GM23338 (cell line): ENCODE data around the gene KLRC3. TPM values are rescaled to one million over a fixed set of nuclear protein-coding genes. Genes with fewer than 3 reads are reported as not detected.

Experiments
- ATAC-seq: fragments of 200-7000 bp; cut with Tn5 transposase; 3 replicates; pipeline ENCODE4 v1.9.1; 2020
- DNase-seq: peaks from one replicate; pipeline ENCODE4 v3.0.0-alpha.2; 2015; ENCODE audit warnings: low spot score
- H2AFZ ChIP-seq: fragments of 200-600 bp; sonication (generic); 2 replicates; pipeline ENCODE4 v1.8.0; 2016; ENCODE audit warnings: antibody characterized with exemption, mild to moderate bottlenecking, moderate library complexity
- H3F3A ChIP-seq: fragments of 200-600 bp; sonication (generic); replicated peaks from 2 replicates; pipeline ENCODE4 v1.8.0; 2017; ENCODE audit warnings: antibody characterized with exemption, mixed run types, low read depth
- H3K27ac ChIP-seq: fragments of 200-600 bp; sonication (generic); 2 replicates; pipeline ENCODE4 v1.6.1; 2016; ENCODE audit warnings: low read depth
- H3K27me3 ChIP-seq: fragments of 200-600 bp; sonication (generic); 2 replicates; pipeline ENCODE4 v1.8.0; 2016; ENCODE audit warnings: mild to moderate bottlenecking, mixed run types, moderate library complexity; ENCODE audit not compliant: insufficient read depth
- H3K36me3 ChIP-seq: fragments of 200-600 bp; sonication (generic); 2 replicates; pipeline ENCODE4 v1.8.0; 2016; ENCODE audit warnings: mild to moderate bottlenecking; ENCODE audit not compliant: insufficient read depth
- H3K4me1 ChIP-seq: fragments of 200-600 bp; sonication (generic); 2 replicates; pipeline ENCODE4 v1.8.0; 2016; ENCODE audit warnings: mild to moderate bottlenecking, moderate library complexity; ENCODE audit not compliant: insufficient read depth
- H3K4me2 ChIP-seq: fragments of 200-600 bp; sonication (generic); 2 replicates; pipeline ENCODE4 v1.7.1; 2017; ENCODE audit warnings: mixed run types
- H3K4me3 ChIP-seq: fragments of 200-600 bp; sonication (generic); 2 replicates; pipeline ENCODE4 v1.6.1; 2016; ENCODE audit warnings: mixed run types
- H3K79me2 ChIP-seq: fragments of 200-600 bp; sonication (generic); replicated peaks from 2 replicates; pipeline ENCODE4 v1.8.0; 2017; ENCODE audit warnings: mild to moderate bottlenecking; ENCODE audit not compliant: insufficient read depth
- H3K9me2 ChIP-seq: fragments of 200-600 bp; sonication (generic); 2 replicates; pipeline ENCODE4 v1.8.0; 2017; ENCODE audit not compliant: insufficient read depth
- H4K20me1 ChIP-seq: fragments of 200-600 bp; sonication (generic); replicated peaks from 2 replicates; pipeline ENCODE4 v1.8.0; 2017; ENCODE audit warnings: mild to moderate bottlenecking; ENCODE audit not compliant: insufficient read depth
- H3K27ac Mint-ChIP-seq: 2 replicates; pipeline ENCODE4 v1.8.0; 2020; ENCODE audit warnings: inconsistent platforms, mild to moderate bottlenecking, moderate library complexity, mixed read lengths
- H3K27me3 Mint-ChIP-seq: 3 replicates; pipeline ENCODE4 v1.8.0; 2022; ENCODE audit warnings: low read depth, mild to moderate bottlenecking, moderate library complexity, mixed read lengths, inconsistent platforms; ENCODE audit not compliant: insufficient read depth, poor library complexity
- H3K36me3 Mint-ChIP-seq: 3 replicates; pipeline ENCODE4 v1.8.0; 2021; ENCODE audit warnings: low read depth, mild to moderate bottlenecking, inconsistent platforms, moderate library complexity, mixed read lengths
- H3K4me1 Mint-ChIP-seq: 3 replicates; pipeline ENCODE4 v1.8.0; 2020; ENCODE audit warnings: mild to moderate bottlenecking, inconsistent platforms, mixed read lengths
- H3K4me3 Mint-ChIP-seq: 3 replicates; pipeline ENCODE4 v1.8.0; 2021; ENCODE audit warnings: moderate library complexity, mild to moderate bottlenecking, inconsistent platforms, mixed read lengths
- H3K9me3 Mint-ChIP-seq: 3 replicates; pipeline ENCODE4 v1.8.0; 2020; ENCODE audit warnings: moderate library complexity, mild to moderate bottlenecking, inconsistent platforms, mixed read lengths
- CREB1 ChIP-seq: fragments of 250-450 bp; sonication (Bioruptor Pico); IDR thresholded peaks from 2 replicates; pipeline ENCODE4 v1.5.0; 2020; ENCODE audit warnings: low read depth, mild to moderate bottlenecking, moderate library complexity
- EZH2 ChIP-seq: fragments of 200-600 bp; sonication (generic); IDR thresholded peaks from one replicate; pipeline ENCODE4 v1.8.0; 2017; ENCODE audit warnings: antibody characterized with exemption, mild to moderate bottlenecking, low read depth; ENCODE audit not compliant: unreplicated experiment
- EZH2phosphoT487 ChIP-seq: fragments of 200-600 bp; sonication (generic); IDR thresholded peaks from one replicate; pipeline ENCODE4 v1.8.1; 2018; ENCODE audit warnings: antibody characterized with exemption; ENCODE audit not compliant: unreplicated experiment
- JUNB ChIP-seq: IDR thresholded peaks from one replicate; pipeline ENCODE4 v1.6.1; 2016; ENCODE audit warnings: antibody characterized with exemption; ENCODE audit not compliant: unreplicated experiment
- NANOG ChIP-seq: IDR thresholded peaks from 2 replicates; pipeline ENCODE4 v1.6.1; 2016; ENCODE audit warnings: antibody characterized with exemption, borderline replicate concordance
- POLR2AphosphoS5 ChIP-seq: IDR thresholded peaks from 2 replicates; pipeline ENCODE4 v1.6.1; 2016; ENCODE audit warnings: antibody characterized with exemption, low read depth
- STAT1 ChIP-seq: IDR thresholded peaks from one replicate; pipeline ENCODE4 v1.6.1; 2016; ENCODE audit warnings: antibody characterized with exemption; ENCODE audit not compliant: unreplicated experiment
- ZNF114 ChIP-seq: fragments of 250-450 bp; sonication (Bioruptor Pico); IDR thresholded peaks from 2 replicates; pipeline ENCODE4 v1.5.0; 2020; ENCODE audit warnings: mild to moderate bottlenecking, moderate library complexity
- ZNF331 ChIP-seq: fragments of 250-450 bp; sonication (Bioruptor Pico); IDR thresholded peaks from 2 replicates; pipeline ENCODE4 v1.5.0; 2020; ENCODE audit warnings: low read depth, mild to moderate bottlenecking, moderate library complexity
- polyA plus RNA-seq: library from polyadenylated mRNA; unstranded; fragments of >200 nt; fragmentation: Nextera tagmentation; extraction: Ambion mirVana; gene quantifications from 2 replicates; pipeline ENCODE4 v1.2.1, GENCODE V29; 2016
- total RNA-seq: library from RNA; depleted of rRNA; stranded (reverse); fragments of >200 nt; shearing (Covaris generic); gene quantifications from 2 replicates; pipeline ENCODE4 v1.2.3, GENCODE V29; 2014
- TF ChIP-seq, protein P1 (sequence below): IDR thresholded peaks from 2 replicates; pipeline ENCODE4 v1.6.1; 2016; ENCODE audit warnings: antibody characterized with exemption
- TF ChIP-seq, protein P2 (sequence below): fragments of 250-450 bp; sonication (Bioruptor Pico); IDR thresholded peaks from 2 replicates; pipeline ENCODE4 v1.5.0; 2020; ENCODE audit warnings: mild to moderate bottlenecking, moderate library complexity
- TF ChIP-seq, protein P3 (sequence below), 2 experiments: fragments of 200-600 bp in 1 of 2; sonication (generic) in 1 of 2; conservative IDR thresholded peaks; 2 replicates each; pipeline versions ENCODE4 v1.5.1 to v1.6.1; 2016 to 2017; ENCODE audit warnings: antibody characterized with exemption in 2 of 2, low read depth in 2 of 2, mild to moderate bottlenecking in 2 of 2, moderate library complexity in 1 of 2
- TF ChIP-seq, protein P4 (sequence below): IDR thresholded peaks from one replicate; pipeline ENCODE4 v1.6.1; 2018; ENCODE audit warnings: antibody characterized with exemption; ENCODE audit not compliant: unreplicated experiment

KLRC3 gene
- total and polyA plus RNA-seq, 2 experiments from 2014 or later = not detected

DNA sequence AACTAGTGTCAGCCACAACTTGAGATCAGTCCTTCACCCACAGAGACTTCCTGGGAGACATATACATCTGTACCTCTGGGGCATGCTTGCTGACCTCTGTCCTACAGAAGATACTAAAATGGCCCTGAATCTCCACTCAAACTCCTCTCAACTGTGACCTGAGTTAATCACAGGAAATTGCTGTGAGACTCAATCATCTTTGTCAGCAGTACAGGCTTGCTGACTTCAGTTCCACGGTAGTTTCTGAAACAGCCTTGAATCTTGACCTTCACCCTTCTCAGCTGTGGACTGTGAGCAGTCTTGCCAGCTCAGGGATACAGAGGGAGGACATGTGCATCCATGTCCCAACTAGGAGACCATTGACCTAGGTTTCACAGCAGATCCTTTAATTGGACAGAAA, 34.1 kb upstream of the KLRC3 start:
- peaks cover 28% of the 10 kb centered on the region; the same call in 2 of the 3 replicates for H3K9me3 Mint-ChIP-seq
- no peak overlapping the region for H2AFZ ChIP-seq
- no peaks in the 10 kb centered on the region for H3K27me3 ChIP-seq
- no peak overlapping the region for H3K4me3 ChIP-seq
- H3K4me1 ChIP-seq = peaks cover 9% of the 10 kb centered on the region
- H3K27me3 Mint-ChIP-seq = peaks cover 2% of the 10 kb centered on the region
- ATAC-seq (no peak), DNase-seq (no peak)
- H3K9me2 ChIP-seq = no peaks in the 10 kb centered on the region; the same call in 1 of the 2 replicates
- TF ChIP-seq EZH2 (no peak), STAT1 (no peak), ZNF331 (CRISPR knock-in tag) (no peak), ZNF114 (CRISPR knock-in tag) (no peak), POLR2AphosphoS5 (no peak), NANOG (no peak), JUNB (no peak), EZH2phosphoT487 (no peak), CREB1 (no peak)
- TF ChIP-seq, protein P1, sequence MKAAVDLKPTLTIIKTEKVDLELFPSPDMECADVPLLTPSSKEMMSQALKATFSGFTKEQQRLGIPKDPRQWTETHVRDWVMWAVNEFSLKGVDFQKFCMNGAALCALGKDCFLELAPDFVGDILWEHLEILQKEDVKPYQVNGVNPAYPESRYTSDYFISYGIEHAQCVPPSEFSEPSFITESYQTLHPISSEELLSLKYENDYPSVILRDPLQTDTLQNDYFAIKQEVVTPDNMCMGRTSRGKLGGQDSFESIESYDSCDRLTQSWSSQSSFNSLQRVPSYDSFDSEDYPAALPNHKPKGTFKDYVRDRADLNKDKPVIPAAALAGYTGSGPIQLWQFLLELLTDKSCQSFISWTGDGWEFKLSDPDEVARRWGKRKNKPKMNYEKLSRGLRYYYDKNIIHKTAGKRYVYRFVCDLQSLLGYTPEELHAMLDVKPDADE = no peak
- TF ChIP-seq, protein P2, sequence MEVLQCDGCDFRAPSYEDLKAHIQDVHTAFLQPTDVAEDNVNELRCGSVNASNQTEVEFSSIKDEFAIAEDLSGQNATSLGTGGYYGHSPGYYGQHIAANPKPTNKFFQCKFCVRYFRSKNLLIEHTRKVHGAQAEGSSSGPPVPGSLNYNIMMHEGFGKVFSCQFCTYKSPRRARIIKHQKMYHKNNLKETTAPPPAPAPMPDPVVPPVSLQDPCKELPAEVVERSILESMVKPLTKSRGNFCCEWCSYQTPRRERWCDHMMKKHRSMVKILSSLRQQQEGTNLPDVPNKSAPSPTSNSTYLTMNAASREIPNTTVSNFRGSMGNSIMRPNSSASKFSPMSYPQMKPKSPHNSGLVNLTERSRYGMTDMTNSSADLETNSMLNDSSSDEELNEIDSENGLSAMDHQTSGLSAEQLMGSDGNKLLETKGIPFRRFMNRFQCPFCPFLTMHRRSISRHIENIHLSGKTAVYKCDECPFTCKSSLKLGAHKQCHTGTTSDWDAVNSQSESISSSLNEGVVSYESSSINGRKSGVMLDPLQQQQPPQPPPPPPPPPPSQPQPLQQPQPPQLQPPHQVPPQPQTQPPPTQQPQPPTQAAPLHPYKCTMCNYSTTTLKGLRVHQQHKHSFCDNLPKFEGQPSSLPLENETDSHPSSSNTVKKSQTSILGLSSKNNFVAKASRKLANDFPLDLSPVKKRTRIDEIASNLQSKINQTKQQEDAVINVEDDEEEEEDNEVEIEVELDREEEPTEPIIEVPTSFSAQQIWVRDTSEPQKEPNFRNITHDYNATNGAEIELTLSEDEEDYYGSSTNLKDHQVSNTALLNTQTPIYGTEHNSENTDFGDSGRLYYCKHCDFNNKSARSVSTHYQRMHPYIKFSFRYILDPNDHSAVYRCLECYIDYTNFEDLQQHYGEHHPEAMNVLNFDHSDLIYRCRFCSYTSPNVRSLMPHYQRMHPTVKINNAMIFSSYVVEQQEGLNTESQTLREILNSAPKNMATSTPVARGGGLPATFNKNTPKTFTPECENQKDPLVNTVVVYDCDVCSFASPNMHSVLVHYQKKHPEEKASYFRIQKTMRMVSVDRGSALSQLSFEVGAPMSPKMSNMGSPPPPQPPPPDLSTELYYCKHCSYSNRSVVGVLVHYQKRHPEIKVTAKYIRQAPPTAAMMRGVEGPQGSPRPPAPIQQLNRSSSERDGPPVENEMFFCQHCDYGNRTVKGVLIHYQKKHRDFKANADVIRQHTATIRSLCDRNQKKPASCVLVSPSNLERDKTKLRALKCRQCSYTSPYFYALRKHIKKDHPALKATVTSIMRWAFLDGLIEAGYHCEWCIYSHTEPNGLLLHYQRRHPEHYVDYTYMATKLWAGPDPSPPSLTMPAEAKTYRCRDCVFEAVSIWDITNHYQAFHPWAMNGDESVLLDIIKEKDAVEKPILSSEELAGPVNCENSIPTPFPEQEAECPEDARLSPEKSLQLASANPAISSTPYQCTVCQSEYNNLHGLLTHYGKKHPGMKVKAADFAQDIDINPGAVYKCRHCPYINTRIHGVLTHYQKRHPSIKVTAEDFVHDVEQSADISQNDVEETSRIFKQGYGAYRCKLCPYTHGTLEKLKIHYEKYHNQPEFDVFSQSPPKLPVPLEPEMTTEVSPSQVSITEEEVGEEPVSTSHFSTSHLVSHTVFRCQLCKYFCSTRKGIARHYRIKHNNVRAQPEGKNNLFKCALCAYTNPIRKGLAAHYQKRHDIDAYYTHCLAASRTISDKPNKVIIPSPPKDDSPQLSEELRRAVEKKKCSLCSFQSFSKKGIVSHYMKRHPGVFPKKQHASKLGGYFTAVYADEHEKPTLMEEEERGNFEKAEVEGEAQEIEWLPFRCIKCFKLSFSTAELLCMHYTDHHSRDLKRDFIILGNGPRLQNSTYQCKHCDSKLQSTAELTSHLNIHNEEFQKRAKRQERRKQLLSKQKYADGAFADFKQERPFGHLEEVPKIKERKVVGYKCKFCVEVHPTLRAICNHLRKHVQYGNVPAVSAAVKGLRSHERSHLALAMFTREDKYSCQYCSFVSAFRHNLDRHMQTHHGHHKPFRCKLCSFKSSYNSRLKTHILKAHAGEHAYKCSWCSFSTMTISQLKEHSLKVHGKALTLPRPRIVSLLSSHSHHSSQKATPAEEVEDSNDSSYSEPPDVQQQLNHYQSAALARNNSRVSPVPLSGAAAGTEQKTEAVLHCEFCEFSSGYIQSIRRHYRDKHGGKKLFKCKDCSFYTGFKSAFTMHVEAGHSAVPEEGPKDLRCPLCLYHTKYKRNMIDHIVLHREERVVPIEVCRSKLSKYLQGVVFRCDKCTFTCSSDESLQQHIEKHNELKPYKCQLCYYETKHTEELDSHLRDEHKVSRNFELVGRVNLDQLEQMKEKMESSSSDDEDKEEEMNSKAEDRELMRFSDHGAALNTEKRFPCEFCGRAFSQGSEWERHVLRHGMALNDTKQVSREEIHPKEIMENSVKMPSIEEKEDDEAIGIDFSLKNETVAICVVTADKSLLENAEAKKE (CRISPR knock-in tag) = no peak
- TF ChIP-seq, protein P3, sequence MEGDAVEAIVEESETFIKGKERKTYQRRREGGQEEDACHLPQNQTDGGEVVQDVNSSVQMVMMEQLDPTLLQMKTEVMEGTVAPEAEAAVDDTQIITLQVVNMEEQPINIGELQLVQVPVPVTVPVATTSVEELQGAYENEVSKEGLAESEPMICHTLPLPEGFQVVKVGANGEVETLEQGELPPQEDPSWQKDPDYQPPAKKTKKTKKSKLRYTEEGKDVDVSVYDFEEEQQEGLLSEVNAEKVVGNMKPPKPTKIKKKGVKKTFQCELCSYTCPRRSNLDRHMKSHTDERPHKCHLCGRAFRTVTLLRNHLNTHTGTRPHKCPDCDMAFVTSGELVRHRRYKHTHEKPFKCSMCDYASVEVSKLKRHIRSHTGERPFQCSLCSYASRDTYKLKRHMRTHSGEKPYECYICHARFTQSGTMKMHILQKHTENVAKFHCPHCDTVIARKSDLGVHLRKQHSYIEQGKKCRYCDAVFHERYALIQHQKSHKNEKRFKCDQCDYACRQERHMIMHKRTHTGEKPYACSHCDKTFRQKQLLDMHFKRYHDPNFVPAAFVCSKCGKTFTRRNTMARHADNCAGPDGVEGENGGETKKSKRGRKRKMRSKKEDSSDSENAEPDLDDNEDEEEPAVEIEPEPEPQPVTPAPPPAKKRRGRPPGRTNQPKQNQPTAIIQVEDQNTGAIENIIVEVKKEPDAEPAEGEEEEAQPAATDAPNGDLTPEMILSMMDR (conservative IDR thresholded peaks at IDR 0.05; ENCODE audit: low read depth in 2 of 2) = no peak
- TF ChIP-seq, protein P4, sequence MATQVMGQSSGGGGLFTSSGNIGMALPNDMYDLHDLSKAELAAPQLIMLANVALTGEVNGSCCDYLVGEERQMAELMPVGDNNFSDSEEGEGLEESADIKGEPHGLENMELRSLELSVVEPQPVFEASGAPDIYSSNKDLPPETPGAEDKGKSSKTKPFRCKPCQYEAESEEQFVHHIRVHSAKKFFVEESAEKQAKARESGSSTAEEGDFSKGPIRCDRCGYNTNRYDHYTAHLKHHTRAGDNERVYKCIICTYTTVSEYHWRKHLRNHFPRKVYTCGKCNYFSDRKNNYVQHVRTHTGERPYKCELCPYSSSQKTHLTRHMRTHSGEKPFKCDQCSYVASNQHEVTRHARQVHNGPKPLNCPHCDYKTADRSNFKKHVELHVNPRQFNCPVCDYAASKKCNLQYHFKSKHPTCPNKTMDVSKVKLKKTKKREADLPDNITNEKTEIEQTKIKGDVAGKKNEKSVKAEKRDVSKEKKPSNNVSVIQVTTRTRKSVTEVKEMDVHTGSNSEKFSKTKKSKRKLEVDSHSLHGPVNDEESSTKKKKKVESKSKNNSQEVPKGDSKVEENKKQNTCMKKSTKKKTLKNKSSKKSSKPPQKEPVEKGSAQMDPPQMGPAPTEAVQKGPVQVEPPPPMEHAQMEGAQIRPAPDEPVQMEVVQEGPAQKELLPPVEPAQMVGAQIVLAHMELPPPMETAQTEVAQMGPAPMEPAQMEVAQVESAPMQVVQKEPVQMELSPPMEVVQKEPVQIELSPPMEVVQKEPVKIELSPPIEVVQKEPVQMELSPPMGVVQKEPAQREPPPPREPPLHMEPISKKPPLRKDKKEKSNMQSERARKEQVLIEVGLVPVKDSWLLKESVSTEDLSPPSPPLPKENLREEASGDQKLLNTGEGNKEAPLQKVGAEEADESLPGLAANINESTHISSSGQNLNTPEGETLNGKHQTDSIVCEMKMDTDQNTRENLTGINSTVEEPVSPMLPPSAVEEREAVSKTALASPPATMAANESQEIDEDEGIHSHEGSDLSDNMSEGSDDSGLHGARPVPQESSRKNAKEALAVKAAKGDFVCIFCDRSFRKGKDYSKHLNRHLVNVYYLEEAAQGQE = no peak
- H3K27ac ChIP-seq = no peak overlapping the region
- no peak overlapping the region for H3K27ac Mint-ChIP-seq
- H3F3A ChIP-seq = no peaks in the 10 kb centered on the region
- peaks cover 11% of the 10 kb centered on the region; the same call in 2 of the 3 replicates for H3K4me1 Mint-ChIP-seq
- H3K4me3 Mint-ChIP-seq = no peak overlapping the region
- H3K79me2 ChIP-seq = no peaks in the 10 kb centered on the region
- no peak overlapping the region for H3K4me2 ChIP-seq
- H4K20me1 ChIP-seq = no peaks in the 10 kb centered on the region
- no peaks in the 10 kb centered on the region for H3K36me3 ChIP-seq
- H3K36me3 Mint-ChIP-seq = peaks cover 15% of the 10 kb centered on the region; the same call in 1 of the 3 replicates
